H9 (cell line): ENCODE results near the gene POU5F1. TPM values are rescaled to one million over a fixed set of nuclear protein-coding genes. Genes with fewer than 3 reads are reported as not detected.

Source experiments
- DNase-seq: peaks from one replicate; pipeline ENCODE4 v3.0.0-alpha.2; 2017
- H2AFZ ChIP-seq: one replicate; pipeline ENCODE4 v1.6.1; 2013; ENCODE audit warnings: mild to moderate bottlenecking, low read length, control low read depth, moderate library complexity
- H2AK5ac ChIP-seq: 2 replicates; pipeline ENCODE4 v1.6.1; 2013; ENCODE audit warnings: low read length, control low read depth, mixed read lengths; ENCODE audit not compliant: insufficient read length
- H2BK120ac ChIP-seq: one replicate; pipeline ENCODE4 v1.6.1; 2013; ENCODE audit warnings: low read depth, mild to moderate bottlenecking, low read length, control low read depth, inconsistent platforms; ENCODE audit not compliant: poor library complexity, severe bottlenecking
- H2BK12ac ChIP-seq: 2 replicates; pipeline ENCODE4 v1.6.1; 2013; ENCODE audit warnings: low read length, control low read depth, mixed read lengths, low read depth; ENCODE audit not compliant: insufficient read length
- H2BK15ac ChIP-seq: 2 replicates; pipeline ENCODE4 v1.6.1; 2013; ENCODE audit warnings: low read depth, low read length, control low read depth
- H2BK20ac ChIP-seq: one replicate; pipeline ENCODE4 v1.6.1; 2013; ENCODE audit warnings: low read depth, mild to moderate bottlenecking, low read length, control low read depth, inconsistent platforms; ENCODE audit not compliant: poor library complexity, severe bottlenecking
- H2BK5ac ChIP-seq: 2 replicates; pipeline ENCODE4 v1.6.1; 2013; ENCODE audit warnings: low read length, control low read depth, mixed read lengths; ENCODE audit not compliant: insufficient read length
- H3K14ac ChIP-seq: 2 replicates; pipeline ENCODE4 v1.6.1; 2013; ENCODE audit warnings: low read length, control low read depth; ENCODE audit not compliant: insufficient read depth
- H3K18ac ChIP-seq: 2 replicates; pipeline ENCODE4 v1.6.1; 2013; ENCODE audit warnings: low read depth, mild to moderate bottlenecking, mixed read lengths, low read length, control low read depth; ENCODE audit not compliant: insufficient read length
- H3K23ac ChIP-seq: 2 replicates; pipeline ENCODE4 v1.6.1; 2013; ENCODE audit warnings: low read length, control low read depth, mixed read lengths, low read depth; ENCODE audit not compliant: insufficient read length
- H3K23me2 ChIP-seq: 2 replicates; pipeline ENCODE4 v1.6.1; 2013; ENCODE audit warnings: low read depth, mild to moderate bottlenecking, mixed read lengths, low read length, control low read depth; ENCODE audit not compliant: insufficient read length, poor library complexity, severe bottlenecking
- H3K27ac ChIP-seq: 2 replicates; pipeline ENCODE4 v1.5.1; 2013; ENCODE audit warnings: low read length, control low read depth, mixed read lengths, low read depth; ENCODE audit not compliant: insufficient read length
- H3K27me3 ChIP-seq: 2 replicates; pipeline ENCODE4 v1.6.1; 2013; ENCODE audit warnings: low read length, control low read depth, inconsistent platforms; ENCODE audit not compliant: insufficient read depth
- H3K4ac ChIP-seq: 2 replicates; pipeline ENCODE4 v1.6.1; 2013; ENCODE audit warnings: low read depth, mild to moderate bottlenecking, control low read depth, inconsistent platforms, low read length, moderate library complexity
- H3K4me1 ChIP-seq: 2 replicates; pipeline ENCODE4 v1.6.1; 2013; ENCODE audit warnings: low read length, control low read depth, inconsistent platforms; ENCODE audit not compliant: insufficient read depth
- H3K4me2 ChIP-seq: 2 replicates; pipeline ENCODE4 v1.6.1; 2013; ENCODE audit warnings: low read length, control low read depth, mixed read lengths; ENCODE audit not compliant: insufficient read length, insufficient read depth
- H3K56ac ChIP-seq: 2 replicates; pipeline ENCODE4 v1.6.1; 2013; ENCODE audit warnings: low read depth, mild to moderate bottlenecking, mixed read lengths, low read length, control low read depth; ENCODE audit not compliant: insufficient read length
- H3K79me1 ChIP-seq: 2 replicates; pipeline ENCODE4 v1.6.1; 2013; ENCODE audit warnings: low read depth, mild to moderate bottlenecking, moderate library complexity, low read length, control low read depth, inconsistent platforms; ENCODE audit not compliant: insufficient read depth, poor library complexity, severe bottlenecking
- H3K79me2 ChIP-seq: 2 replicates; pipeline ENCODE4 v1.6.1; 2013; ENCODE audit warnings: low read length, control low read depth, inconsistent platforms; ENCODE audit not compliant: insufficient read depth
- H3K9ac ChIP-seq: 2 replicates; pipeline ENCODE4 v1.6.1; 2013; ENCODE audit warnings: low read length, control low read depth, mixed read lengths; ENCODE audit not compliant: insufficient read length; ENCODE audit errors: extremely low read depth
- H3K9me3 ChIP-seq: one replicate; pipeline ENCODE4 v1.6.1; 2013; ENCODE audit warnings: low read depth, low read length, inconsistent platforms; ENCODE audit not compliant: control insufficient read depth
- H3T11ph ChIP-seq: one replicate; pipeline ENCODE4 v1.6.1; 2013; ENCODE audit warnings: mild to moderate bottlenecking, low read length, control low read depth, inconsistent platforms
- H4K20me1 ChIP-seq: one replicate; pipeline ENCODE4 v1.6.1; 2013; ENCODE audit not compliant: control insufficient read depth, insufficient read length, insufficient read depth
- H4K5ac ChIP-seq: 2 replicates; pipeline ENCODE4 v1.6.1; 2013; ENCODE audit warnings: low read depth, mild to moderate bottlenecking, mixed read lengths, low read length, control low read depth; ENCODE audit not compliant: insufficient read length
- H4K8ac ChIP-seq: replicated peaks from 2 replicates; pipeline ENCODE4 v1.6.1; 2013; ENCODE audit warnings: low read length, control low read depth, mixed read lengths, low read depth; ENCODE audit not compliant: insufficient read length
- H4K91ac ChIP-seq: 2 replicates; pipeline ENCODE4 v1.6.1; 2013; ENCODE audit warnings: low read depth, mild to moderate bottlenecking, moderate library complexity, mixed read lengths, low read length, control low read depth; ENCODE audit not compliant: insufficient read length
- H3K27ac Mint-ChIP-seq, 3 experiments: 2 replicates in 2 of 3; 3 replicates in 1 of 3; pipeline ENCODE4 v1.8.0; 2020 to 2021; ENCODE audit warnings: mixed read lengths in 3 of 3, mild to moderate bottlenecking in 1 of 3, moderate library complexity in 1 of 3
- H3K27me3 Mint-ChIP-seq: 2 replicates; pipeline ENCODE4 v1.8.0; 2021; ENCODE audit warnings: low read depth, mild to moderate bottlenecking, moderate library complexity, mixed read lengths
- H3K36me3 Mint-ChIP-seq, 3 experiments: 2 replicates in 2 of 3; 3 replicates in 1 of 3; pipeline ENCODE4 v1.8.0; 2020 to 2021; ENCODE audit warnings: low read depth in 3 of 3, mixed read lengths in 3 of 3; ENCODE audit not compliant: insufficient read depth in 1 of 3
- H3K4me1 Mint-ChIP-seq, 2 experiments: 2 replicates each; pipeline ENCODE4 v1.8.0; 2020; ENCODE audit warnings: mixed read lengths in 2 of 2
- H3K4me3 Mint-ChIP-seq, 2 experiments: 2 replicates in 1 of 2; 3 replicates in 1 of 2; pipeline ENCODE4 v1.8.0; 2020 to 2021; ENCODE audit warnings: mild to moderate bottlenecking in 2 of 2, mixed read lengths in 2 of 2, moderate library complexity in 1 of 2
- H3K9me3 Mint-ChIP-seq, 2 experiments: 2 replicates in 1 of 2; 3 replicates in 1 of 2; pipeline ENCODE4 v1.8.0; 2020; ENCODE audit warnings: mild to moderate bottlenecking in 2 of 2, mixed read lengths in 2 of 2, moderate library complexity in 1 of 2
- WGBS: extraction: QIAGEN DNeasy Blood & Tissue Kit; methylation state at CpG from one replicate; pipeline ENCODE4 v1.1.7; 2013; ENCODE audit warnings: missing lambda C conversion rate, low lambda C conversion rate, mixed read lengths; ENCODE audit not compliant: insufficient read length; ENCODE audit errors: extremely low coverage; 5-methylcytosine and 5-hydroxymethylcytosine counted together
- total RNA-seq: library from RNA; stranded (reverse); gene quantifications from 2 replicates; pipeline ENCODE4 v1.2.1, GENCODE V29; 2021
- TF ChIP-seq, protein P1 (sequence below): fragments of 200-600 bp; sonication (generic); conservative IDR thresholded peaks from 3 replicates; pipeline ENCODE4 v1.8.0; 2021; ENCODE audit warnings: antibody characterized with exemption, mild to moderate bottlenecking

The POU5F1 gene
- total RNA-seq, 1 experiment from 2014 or later, result 2,134 TPM

GRCh38 chr6:31194061-31194834 is 23.8 kb upstream of the POU5F1 start:
- Histone ChIP-seq H4K8ac (no peak overlapping the region), H3K4me2 (no peak overlapping the region), H2BK15ac (no peak overlapping the region), H3K9ac (no peak overlapping the region), H3K27ac (no peak overlapping the region), H2AFZ (no peak overlapping the region), H3K23me2 (peaks cover 4% of the 10 kb centered on the region), H3K79me1 (no peaks in the 10 kb centered on the region), H3K4ac (no peak overlapping the region), H3K18ac (peak overlapping the region; percentile 24), H2BK12ac (no peak overlapping the region), H4K5ac (no peak overlapping the region), H3T11ph (no peak overlapping the region), H2BK5ac (no peak overlapping the region), H3K56ac (no peak overlapping the region), H3K4me1 (no peaks in the 10 kb centered on the region), H2BK20ac (no peak overlapping the region), H2AK5ac (no peak overlapping the region), H4K20me1 (no peaks in the 10 kb centered on the region), H3K27me3 (no peaks in the 10 kb centered on the region), H3K79me2 (no peaks in the 10 kb centered on the region), H4K91ac (no peak overlapping the region), H3K9me3 (no peaks in the 10 kb centered on the region), H3K23ac (no peak overlapping the region), H3K14ac (no peak overlapping the region), H2BK120ac (no peak overlapping the region)
- DNase-seq, result no peak
- WGBS, result no CpG with 5 or more reads among the region's 6 CpGs
- Mint-ChIP-seq H3K27ac (no peak overlapping the region), H3K4me3 (no peak overlapping the region; a peak in 1 of 5 replicates), H3K27me3 (no peaks in the 10 kb centered on the region; the same call in 1 of the 2 replicates), H3K9me3 (peaks cover 4 to 10% of the 10 kb centered on the region in 2 experiments), H3K4me1 (peaks cover 8 to 12% of the 10 kb centered on the region in 2 experiments), H3K36me3 (peaks cover 7 to 16% (median 9%) of the 10 kb centered on the region in 3 experiments)
- TF ChIP-seq, protein P1, sequence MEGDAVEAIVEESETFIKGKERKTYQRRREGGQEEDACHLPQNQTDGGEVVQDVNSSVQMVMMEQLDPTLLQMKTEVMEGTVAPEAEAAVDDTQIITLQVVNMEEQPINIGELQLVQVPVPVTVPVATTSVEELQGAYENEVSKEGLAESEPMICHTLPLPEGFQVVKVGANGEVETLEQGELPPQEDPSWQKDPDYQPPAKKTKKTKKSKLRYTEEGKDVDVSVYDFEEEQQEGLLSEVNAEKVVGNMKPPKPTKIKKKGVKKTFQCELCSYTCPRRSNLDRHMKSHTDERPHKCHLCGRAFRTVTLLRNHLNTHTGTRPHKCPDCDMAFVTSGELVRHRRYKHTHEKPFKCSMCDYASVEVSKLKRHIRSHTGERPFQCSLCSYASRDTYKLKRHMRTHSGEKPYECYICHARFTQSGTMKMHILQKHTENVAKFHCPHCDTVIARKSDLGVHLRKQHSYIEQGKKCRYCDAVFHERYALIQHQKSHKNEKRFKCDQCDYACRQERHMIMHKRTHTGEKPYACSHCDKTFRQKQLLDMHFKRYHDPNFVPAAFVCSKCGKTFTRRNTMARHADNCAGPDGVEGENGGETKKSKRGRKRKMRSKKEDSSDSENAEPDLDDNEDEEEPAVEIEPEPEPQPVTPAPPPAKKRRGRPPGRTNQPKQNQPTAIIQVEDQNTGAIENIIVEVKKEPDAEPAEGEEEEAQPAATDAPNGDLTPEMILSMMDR, result no peak
